Activated CD8-positive, alpha-beta memory T cell treated with anti-CD3 and anti-CD28 coated beads for 4 hours (primary cell): ENCODE results near the gene MYPN.
"Not testable (repeated sequence)": the region's sequence is repeated elsewhere in the genome, so short reads cannot be mapped to it uniquely, and the experiment has no call there.

ENCODE experiments used
- DNase-seq, 2 donors: peaks; one replicate each; pipeline ENCODE4 v3.0.0-alpha.2; 2020; ENCODE audit warnings: low read depth in 2 of 2

MYPN gene

GRCh38 chr10:68171539-68172080, 62.3 kb downstream of the MYPN start:
- no peak for DNase-seq

GRCh38 chr10:68172324-68172723, 63.0 kb downstream of the MYPN start:
- no peak for DNase-seq

- DNase-seq = no peak
These were observed 66.7 kb downstream of the MYPN start for GRCh38 chr10:68175949-68176348.

- DNase-seq = no peak
These were observed 67.5 kb downstream of the MYPN start for GRCh38 chr10:68176797-68177196.

GRCh38 chr10:68178592-68178991, 69.3 kb downstream of the MYPN start:
- DNase-seq = no peak

- no peak for DNase-seq
These were observed 69.7 kb downstream of the MYPN start for GRCh38 chr10:68179016-68179415.

GRCh38 chr10:68180490-68180889, 71.2 kb downstream of the MYPN start:
- no peak for DNase-seq

GRCh38 chr10:68184546-68184945, 75.3 kb downstream of the MYPN start:
- no peak for DNase-seq

- DNase-seq = no peak
These were observed 75.8 kb downstream of the MYPN start for GRCh38 chr10:68185085-68185484.

GRCh38 chr10:68188835-68189234, 79.5 kb downstream of the MYPN start:
- no peak for DNase-seq

- DNase-seq = no peak
These were observed 82.8 kb downstream of the MYPN start for GRCh38 chr10:68192113-68192512.

- no peak for DNase-seq
These were observed 85.0 kb downstream of the MYPN start for GRCh38 chr10:68194290-68194689.

GRCh38 chr10:68195776-68196175, 86.5 kb downstream of the MYPN start:
- DNase-seq = not testable (repeated sequence)

- DNase-seq = no peak
These were observed 87.4 kb downstream of the MYPN start for GRCh38 chr10:68196701-68197100.

GRCh38 chr10:68202960-68203353, 93.7 kb downstream of the MYPN start:
- no peak for DNase-seq

- DNase-seq = no peak
These were observed 99.2 kb downstream of the MYPN start for GRCh38 chr10:68208424-68209042.

GRCh38 chr10:68211669-68212068, 102.4 kb downstream of the MYPN start:
- DNase-seq = no peak

GRCh38 chr10:68212721-68213352, 103.5 kb downstream of the MYPN start:
- DNase-seq = no peak

- DNase-seq = no peak
These were observed 109.5 kb downstream of the MYPN start for GRCh38 chr10:68218786-68219185.

GRCh38 chr10:68221196-68221595, 111.9 kb downstream of the MYPN start:
- DNase-seq = no peak

- no peak for DNase-seq
These were observed 113.1 kb downstream of the MYPN start for GRCh38 chr10:68222391-68222790.

- DNase-seq = no peak
These were observed 114.4 kb downstream of the MYPN start for GRCh38 chr10:68223535-68224165.

GRCh38 chr10:68224810-68225209, 115.5 kb downstream of the MYPN start:
- DNase-seq = no peak
